HL-60 (cell line): Measurements from ENCODE around the gene PTPRJ.

ENCODE experiments used
- DNase-seq, 2 experiments: peaks; one replicate each; pipeline ENCODE4 v3.0.0-alpha.2; 2010 to 2020; ENCODE audit warnings: low read depth in 1 of 2, low spot score in 1 of 2
- H3K27ac ChIP-seq: fragments of 250-450 bp; sonication (Bioruptor Pico); replicated peaks from 2 replicates; pipeline ENCODE4 v1.5.1; 2020; ENCODE audit warnings: mild to moderate bottlenecking, moderate library complexity
- H3K27me3 ChIP-seq: fragments of 250-450 bp; sonication (Bioruptor Pico); 2 replicates; pipeline ENCODE4 v1.5.1; 2021; ENCODE audit warnings: mild to moderate bottlenecking, moderate library complexity; ENCODE audit not compliant: insufficient read depth, poor library complexity, severe bottlenecking
- H3K4me3 ChIP-seq: replicated peaks from 2 replicates; pipeline ENCODE4 v1.5.1; 2011; ENCODE audit warnings: mild to moderate bottlenecking, control low read depth, low read length; ENCODE audit not compliant: insufficient read depth
- CTCF ChIP-seq: IDR thresholded peaks from one replicate; pipeline ENCODE4 v1.5.1; 2011; ENCODE audit warnings: low read length, control low read depth, inconsistent platforms; ENCODE audit not compliant: insufficient read depth
- GABPA ChIP-seq: IDR thresholded peaks from 2 replicates; pipeline ENCODE4 v1.6.1; 2012; ENCODE audit warnings: low read depth
- POLR2AphosphoS5 ChIP-seq: IDR thresholded peaks from 2 replicates; pipeline ENCODE4 v1.6.1; 2012; ENCODE audit warnings: low read depth
- REST ChIP-seq: IDR thresholded peaks from 2 replicates; pipeline ENCODE4 v1.6.1; 2012; ENCODE audit warnings: low read depth; ENCODE audit not compliant: insufficient replicate concordance
- SPI1 ChIP-seq: IDR thresholded peaks from 2 replicates; pipeline ENCODE4 v1.6.1; 2012; ENCODE audit warnings: low read depth, mild to moderate bottlenecking, borderline replicate concordance

PTPRJ gene

GRCh38 chr11:48125866-48126265, 145.5 kb downstream of the PTPRJ start:
- no peak for DNase-seq
- Histone ChIP-seq H3K27ac (no peak overlapping the region), H3K27me3 (no peaks in the 10 kb centered on the region), H3K4me3 (no peak overlapping the region)
- TF ChIP-seq POLR2AphosphoS5 = no peak
- no peak for TF ChIP-seq SPI1
- TF ChIP-seq GABPA = no peak
- TF ChIP-seq CTCF = no peak
- no peak for TF ChIP-seq REST

- no peak for DNase-seq
- Histone ChIP-seq H3K27me3 (no peaks in the 10 kb centered on the region), H3K4me3 (no peak overlapping the region), H3K27ac (no peak overlapping the region)
- TF ChIP-seq CTCF (no peak), REST (no peak), GABPA (no peak), SPI1 (no peak), POLR2AphosphoS5 (no peak)
These were observed 147.3 kb downstream of the PTPRJ start for GRCh38 chr11:48127521-48128183.

- Histone ChIP-seq H3K27me3 (no peaks in the 10 kb centered on the region), H3K27ac (no peak overlapping the region), H3K4me3 (no peak overlapping the region)
- no peak for DNase-seq
- no peak for TF ChIP-seq SPI1
- TF ChIP-seq POLR2AphosphoS5 = no peak
- no peak for TF ChIP-seq GABPA
- TF ChIP-seq CTCF = no peak
- no peak for TF ChIP-seq REST
These were observed 149.5 kb downstream of the PTPRJ start for GRCh38 chr11:48129697-48130395.
